Sigmoid colon (tissue), 7 donors: ENCODE data around the gene EFR3B. TPM values are rescaled to one million over a fixed set of nuclear protein-coding genes. Genes with fewer than 3 reads are reported as not detected.
A peak's percentile ranks its signal among the peaks of the same experiment; 100 is the strongest.

Experiments used
- DNase-seq: peaks from one replicate; pipeline ENCODE4 v3.0.0-alpha.2; 2019
- H3K27ac ChIP-seq, 4 donors: fragments of 200-600 bp; sonication (generic); one replicate each; pipeline ENCODE4 v1.5.1; 2016 to 2019; ENCODE audit warnings: mild to moderate bottlenecking in 1 of 4
- H3K27me3 ChIP-seq, 3 donors: fragments of 200-600 bp; sonication (generic); one replicate each; pipeline ENCODE4 v1.5.1; 2019; ENCODE audit warnings: mild to moderate bottlenecking in 1 of 3
- H3K36me3 ChIP-seq, 4 donors: fragments of 200-600 bp; sonication (generic); one replicate each; pipeline ENCODE4 v1.5.1; 2016 to 2019
- H3K4me1 ChIP-seq, 4 donors: fragments of 200-600 bp; sonication (generic); one replicate each; pipeline ENCODE4 v1.5.1; 2017 to 2019
- H3K4me3 ChIP-seq, 4 donors: fragments of 200-600 bp; sonication (generic); one replicate each; pipeline ENCODE4 v1.5.1; 2017 to 2019; ENCODE audit warnings: mild to moderate bottlenecking in 2 of 4, moderate library complexity in 1 of 4
- H3K9me3 ChIP-seq, 4 donors: fragments of 200-600 bp in 3 of 4; sonication (generic) in 3 of 4; one replicate each; pipeline versions ENCODE4 v1.5.1 to v1.6.1; 2013 to 2019
- EP300 ChIP-seq, 4 donors: sonication (generic); formaldehyde crosslinking; IDR thresholded peaks; one replicate each; pipeline ENCODE4 v1.6.1; 2017; ENCODE audit warnings: antibody characterized with exemption in 4 of 4
- POLR2A ChIP-seq, 2 donors: fragments of 450-650 bp; IDR thresholded peaks; one replicate each; pipeline ENCODE4 v1.6.1; 2016; ENCODE audit warnings: antibody characterized with exemption in 2 of 2, mild to moderate bottlenecking in 2 of 2, moderate library complexity in 2 of 2
- POLR2AphosphoS5 ChIP-seq, 4 donors: sonication (generic); formaldehyde crosslinking; IDR thresholded peaks; one replicate each; pipeline ENCODE4 v1.6.1; 2017; ENCODE audit warnings: antibody characterized with exemption in 4 of 4
- WGBS, 2 donors: extraction: QIAGEN DNeasy Blood & Tissue Kit; methylation state at CpG; one replicate each; pipeline ENCODE4 v1.1.7; 2013; 5-methylcytosine and 5-hydroxymethylcytosine counted together
- intact Hi-C: fragments of 100-400 bp; cut with DNase I; formaldehyde crosslinking; loops from one replicate; pipeline ENCODE4 v1.15.1; 2023
- polyA plus RNA-seq, 3 donors: library from polyadenylated mRNA; stranded (reverse); fragments of 200-250 nt; gene quantifications; one replicate each; pipeline ENCODE4 v1.2.3, GENCODE V29; 2013
- total RNA-seq, 4 donors: library from RNA; depleted of rRNA; stranded (reverse); fragments of >200 nt; gene quantifications; one replicate each; pipeline ENCODE4 v1.1.0, GENCODE V29; 2016
- TF ChIP-seq, protein P1 (sequence below), 4 experiments: fragments of 450-650 bp in 3 of 4; fragments of 200-600 bp in 1 of 4; IDR thresholded peaks; one replicate each; pipeline ENCODE4 v1.5.1; 2016 to 2019; ENCODE audit warnings: antibody characterized with exemption in 4 of 4, mild to moderate bottlenecking in 3 of 4, moderate library complexity in 2 of 4
- donor health status: healthy with polysubstance abuse.
- donor health status: Bipolar disorder and iron deficiency.
- donor health status: healthy.

The EFR3B gene
- total and polyA plus RNA-seq, 7 donors, result under 0.01 to 1.9 (median 0.50) TPM

DNA sequence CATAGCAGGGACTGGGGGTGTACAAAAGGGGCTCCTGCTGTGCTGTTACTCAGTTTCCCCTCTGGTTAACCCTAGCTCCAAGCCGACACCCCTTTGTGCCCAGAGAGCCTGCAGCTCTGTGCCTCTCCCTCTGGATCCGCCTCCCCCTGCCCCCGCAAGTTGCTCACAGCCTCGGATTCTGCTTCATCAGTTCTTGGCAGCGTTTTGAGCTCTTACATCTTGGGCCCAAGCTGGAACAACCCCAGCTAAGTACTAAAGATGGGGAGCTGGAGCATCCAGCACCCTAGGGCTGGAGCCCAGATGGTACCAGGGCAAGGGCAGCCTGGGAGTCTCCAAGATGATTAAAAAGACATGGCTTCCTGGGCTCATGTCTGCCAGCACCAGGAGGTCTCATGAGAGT, 85.8 kb downstream of the EFR3B start:
- no peaks in the 10 kb centered on the region for H3K9me3 ChIP-seq
- no peak for DNase-seq
- 79 to 85% methylated on average over 5 of the region's 5 CpGs for WGBS, 2 donors

DNA sequence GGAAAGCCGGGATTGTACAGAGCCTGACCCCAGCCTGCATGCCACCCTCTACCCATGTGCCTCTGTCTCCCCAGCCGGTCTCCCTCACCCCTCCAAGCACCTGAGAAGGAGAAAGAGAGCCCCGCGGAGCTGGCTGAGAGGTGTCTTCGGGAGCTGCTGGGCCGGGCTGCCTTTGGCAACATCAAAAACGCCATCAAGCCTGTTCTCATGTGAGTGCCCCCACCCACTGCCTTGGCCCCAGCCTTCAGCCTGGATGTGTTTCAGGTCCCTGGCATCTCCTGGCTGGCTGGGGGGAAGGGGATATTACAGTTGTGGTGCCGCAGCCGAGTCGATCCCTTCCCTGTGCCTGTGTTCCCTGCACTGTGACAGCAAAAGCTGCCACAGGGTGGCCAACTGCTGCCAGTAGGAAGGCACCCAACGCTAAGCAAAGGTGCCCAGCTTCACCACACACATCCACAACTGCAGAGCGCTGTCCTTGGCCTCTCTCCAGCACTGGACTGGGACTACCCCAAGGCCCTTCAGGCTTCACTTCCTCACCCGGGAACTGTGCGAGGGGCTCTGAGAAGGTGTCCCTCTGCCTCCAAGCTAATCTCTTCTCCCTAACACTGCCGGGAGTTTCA, 88.1 kb downstream of the EFR3B start:
- WGBS, 2 donors, result 89 to 90% methylated on average over 15 of the region's 15 CpGs
- TF ChIP-seq POLR2AphosphoS5 (IDR thresholded peaks at IDR 0.05) (no peak), EP300 (IDR thresholded peaks at IDR 0.05) (no peak), POLR2A (IDR thresholded peaks at IDR 0.05) (no peak)
- TF ChIP-seq, protein P1, sequence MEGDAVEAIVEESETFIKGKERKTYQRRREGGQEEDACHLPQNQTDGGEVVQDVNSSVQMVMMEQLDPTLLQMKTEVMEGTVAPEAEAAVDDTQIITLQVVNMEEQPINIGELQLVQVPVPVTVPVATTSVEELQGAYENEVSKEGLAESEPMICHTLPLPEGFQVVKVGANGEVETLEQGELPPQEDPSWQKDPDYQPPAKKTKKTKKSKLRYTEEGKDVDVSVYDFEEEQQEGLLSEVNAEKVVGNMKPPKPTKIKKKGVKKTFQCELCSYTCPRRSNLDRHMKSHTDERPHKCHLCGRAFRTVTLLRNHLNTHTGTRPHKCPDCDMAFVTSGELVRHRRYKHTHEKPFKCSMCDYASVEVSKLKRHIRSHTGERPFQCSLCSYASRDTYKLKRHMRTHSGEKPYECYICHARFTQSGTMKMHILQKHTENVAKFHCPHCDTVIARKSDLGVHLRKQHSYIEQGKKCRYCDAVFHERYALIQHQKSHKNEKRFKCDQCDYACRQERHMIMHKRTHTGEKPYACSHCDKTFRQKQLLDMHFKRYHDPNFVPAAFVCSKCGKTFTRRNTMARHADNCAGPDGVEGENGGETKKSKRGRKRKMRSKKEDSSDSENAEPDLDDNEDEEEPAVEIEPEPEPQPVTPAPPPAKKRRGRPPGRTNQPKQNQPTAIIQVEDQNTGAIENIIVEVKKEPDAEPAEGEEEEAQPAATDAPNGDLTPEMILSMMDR (IDR thresholded peaks at IDR 0.05), result no peak
- Histone ChIP-seq H3K9me3 (no peaks in the 10 kb centered on the region), H3K4me1 (peaks cover 0 to 4% (median 1%) of the 10 kb centered on the region in 4 donors), H3K27ac (no peak overlapping the region), H3K4me3 (no peak overlapping the region), H3K36me3 (no peaks in the 10 kb centered on the region), H3K27me3 (peaks cover 0 to 21% (median 4%) of the 10 kb centered on the region in 3 donors)
- DNase-seq, result no peak
- intact Hi-C loops, result loop anchor here (1.0 to 5.0 kb wide), 2 partner anchors 88 to 155 kb away; partner anchors contain the start of gene EFR3B

More for the DNA sequence above, 85.8 kb downstream of the EFR3B start:
- H3K27me3 ChIP-seq, result peaks cover 0 to 16% (median 4%) of the 10 kb centered on the region in 3 donors
- H3K4me1 ChIP-seq, result peaks cover 0 to 4% (median 1%) of the 10 kb centered on the region in 4 donors
- intact Hi-C loops, result loop anchor here (5.0 kb wide), 1 partner anchor 85 kb away; the partner anchor contains the start of gene EFR3B
- no peak overlapping the region for H3K4me3 ChIP-seq
- TF ChIP-seq POLR2A (IDR thresholded peaks at IDR 0.05) (no peak), EP300 (IDR thresholded peaks at IDR 0.05) (no peak), POLR2AphosphoS5 (IDR thresholded peaks at IDR 0.05) (no peak)
- TF ChIP-seq, protein P1 (IDR thresholded peaks at IDR 0.05), result no peak
- no peaks in the 10 kb centered on the region for H3K36me3 ChIP-seq
- no peak overlapping the region for H3K27ac ChIP-seq

DNA sequence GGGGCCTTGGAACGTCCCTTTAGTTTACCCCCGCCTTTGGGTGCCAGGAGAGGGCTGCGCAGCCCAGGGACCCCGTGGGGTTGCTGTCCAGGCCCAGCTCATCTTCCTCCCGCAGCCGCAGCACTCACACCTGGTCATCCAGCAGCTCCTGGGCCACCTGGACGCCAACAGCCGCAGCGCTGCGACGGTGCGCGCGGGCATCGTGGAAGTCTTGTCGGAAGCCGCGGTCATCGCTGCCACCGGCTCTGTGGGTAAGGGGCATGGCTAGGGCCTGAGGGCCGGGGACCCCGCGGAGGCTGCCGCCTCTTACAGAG, 89.3 kb downstream of the EFR3B start:
- Histone ChIP-seq H3K27me3 (peaks cover 0 to 21% (median 4%) of the 10 kb centered on the region in 3 donors), H3K9me3 (no peaks in the 10 kb centered on the region), H3K27ac (no peak overlapping the region), H3K4me3 (no peak overlapping the region), H3K4me1 (peaks cover 0 to 4% (median 1%) of the 10 kb centered on the region in 4 donors), H3K36me3 (no peaks in the 10 kb centered on the region)
- TF ChIP-seq POLR2A (IDR thresholded peaks at IDR 0.05) (no peak), EP300 (IDR thresholded peaks at IDR 0.05) (no peak), POLR2AphosphoS5 (IDR thresholded peaks at IDR 0.05) (no peak)
- TF ChIP-seq, protein P1 (IDR thresholded peaks at IDR 0.05), result no peak
- 64 to 70% methylated on average over 24 of the region's 24 CpGs for WGBS, 2 donors
- intact Hi-C loops, result no loop called here
- no peak for DNase-seq

DNA sequence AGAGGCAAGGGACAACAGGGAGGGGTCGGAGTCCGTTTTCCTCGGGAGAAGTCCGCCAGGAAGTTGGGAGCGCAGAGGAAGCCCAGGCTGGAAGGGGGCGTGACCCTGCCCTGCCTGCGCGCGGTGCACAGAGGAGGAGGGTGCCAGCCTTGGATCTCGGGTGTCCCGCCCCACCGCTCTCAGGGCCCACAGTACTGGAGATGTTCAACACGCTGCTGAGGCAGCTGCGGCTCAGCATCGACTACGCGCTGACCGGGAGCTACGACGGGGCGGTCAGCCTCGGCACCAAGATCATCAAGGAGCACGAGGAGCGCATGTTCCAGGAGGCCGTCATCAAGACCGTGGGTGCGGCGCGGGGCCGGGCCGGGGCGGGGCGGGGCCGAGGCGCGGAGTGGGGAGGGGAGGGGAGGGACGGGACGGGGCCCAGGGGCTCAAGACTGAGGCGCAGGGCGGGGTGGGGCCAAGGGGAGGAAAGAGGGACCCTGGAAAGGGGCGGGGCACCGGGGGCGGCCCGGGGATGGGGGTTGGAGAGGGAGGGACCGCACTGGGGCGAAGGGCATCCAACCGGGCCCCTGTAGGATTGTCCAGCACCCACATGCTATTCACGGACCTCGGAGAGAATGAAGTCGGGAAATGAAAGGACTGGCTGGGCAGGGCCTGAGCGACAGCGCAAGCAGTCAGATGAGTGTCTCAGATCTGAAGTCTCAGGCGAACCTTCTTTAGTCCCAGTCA, 89.9 kb downstream of the EFR3B start:
- intact Hi-C loops, result no loop called here
- H3K4me3 ChIP-seq, result peak overlapping the region in 3 of 4 donors; percentile 7 to 30 (median 17)
- 3 to 12% methylated on average over 53 of the region's 53 CpGs for WGBS, 2 donors
- no peak for DNase-seq
- no peaks in the 10 kb centered on the region for H3K36me3 ChIP-seq
- peaks cover 0 to 21% (median 4%) of the 10 kb centered on the region in 3 donors for H3K27me3 ChIP-seq
- H3K4me1 ChIP-seq, result peaks cover 0 to 4% (median 1%) of the 10 kb centered on the region in 4 donors
- H3K27ac ChIP-seq, result no peak overlapping the region
- no peaks in the 10 kb centered on the region for H3K9me3 ChIP-seq
- TF ChIP-seq EP300 (IDR thresholded peaks at IDR 0.05) (no peak), POLR2AphosphoS5 (IDR thresholded peaks at IDR 0.05) (no peak), POLR2A (IDR thresholded peaks at IDR 0.05) (no peak)
- TF ChIP-seq, protein P1 (IDR thresholded peaks at IDR 0.05), result no peak
